Measurements from ENCODE around the gene PRELID3B. TPM values are rescaled to one million over a fixed set of nuclear protein-coding genes. Genes with fewer than 3 reads are reported as not detected.

The PRELID3B gene
- total and polyA plus RNA-seq, 10 of the 15 experiments (the other 5 are each of a cell fraction or from before 2014, with no cell fraction given), result 72.5 to 151 (median 124) TPM

DNA sequence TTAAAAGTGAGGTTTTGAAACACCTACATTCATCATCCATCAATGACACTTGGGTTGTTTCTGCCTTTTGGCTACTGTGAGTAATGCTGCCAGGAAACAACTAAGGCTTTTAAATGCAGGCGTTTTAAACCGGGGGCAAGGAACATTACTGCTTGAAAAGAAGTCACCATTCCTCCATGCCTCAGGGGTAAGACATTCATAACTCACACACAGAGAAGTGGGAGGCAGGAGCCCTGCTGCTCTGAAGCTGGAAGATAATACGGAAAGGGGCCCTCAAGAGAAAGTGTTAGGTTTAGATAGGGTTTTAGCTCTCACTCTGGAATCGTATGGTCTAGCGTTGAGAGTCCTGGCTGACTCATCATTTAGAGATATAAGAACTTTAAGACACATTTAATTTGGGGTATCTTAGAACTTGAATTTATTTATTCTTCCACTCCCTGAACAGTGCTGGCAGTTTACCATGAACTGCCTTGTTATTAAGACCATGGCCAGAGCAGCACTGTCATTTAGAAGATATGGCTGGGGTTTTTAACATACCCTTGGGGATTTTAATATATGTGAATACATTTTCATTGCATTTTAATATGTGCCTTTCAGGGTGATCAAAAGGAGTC, 21.5 kb downstream of the PRELID3B start:
- Histone ChIP-seq H3K79me2 (ENCODE audit: control insufficient read depth, insufficient read depth, low read length) (no peaks in the 10 kb centered on the region), H3K36me3 (ENCODE audit: control insufficient read depth in 2 of 2, insufficient read depth in 2 of 2, low read length in 1 of 2) (peaks cover 12 to 30% of the 10 kb centered on the region in 2 experiments), H2AFZ (ENCODE audit: control insufficient read depth, low read depth, low read length) (no peak overlapping the region), H3K4me1 (ENCODE audit: control insufficient read depth, insufficient read depth, low read length) (peaks cover 11% of the 10 kb centered on the region), H3K4me2 (ENCODE audit: control insufficient read depth, insufficient read depth) (no peak overlapping the region), H3K9ac (ENCODE audit: control insufficient read depth, insufficient read depth, low read length) (no peak overlapping the region), H3K27me3 (replicated peaks in 1 of 2; ENCODE audit: control insufficient read depth in 2 of 2, insufficient read depth in 2 of 2, low read length in 1 of 2) (no peaks in the 10 kb centered on the region), H3K4me3 (no peak overlapping the region), H3K27ac (ENCODE audit: control insufficient read depth, insufficient read depth) (no peak overlapping the region), H3K9me3 (replicated peaks; ENCODE audit: control insufficient read depth, insufficient read depth, low read length) (no peaks in the 10 kb centered on the region), H4K20me1 (ENCODE audit: control insufficient read depth, insufficient read depth) (no peaks in the 10 kb centered on the region)
- no peak for FAIRE-seq
- intact Hi-C loops (cut with micrococcal nuclease; ENCODE audit: unreplicated experiment), result no loop called here
- POLR2A ChIA-PET, result no interaction called here
- no peak for DNase-seq (ENCODE audit: low read depth, low spot score)
- CTCF ChIA-PET, result no interaction called here
- WGBS (ENCODE audit: insufficient coverage, insufficient replicate concordance, low lambda C conversion rate, missing lambda C conversion rate), result 65% methylated on average over 5 of the region's 5 CpGs
- TF ChIP-seq NBN (IDR thresholded peaks at IDR 0.05) (no peak), EP300 (IDR thresholded peaks at IDR 0.05; ENCODE audit: borderline replicate concordance in 1 of 2, control insufficient read depth in 1 of 2, low read depth in 2 of 2, low read length in 2 of 2) (no peak), RFX5 (IDR thresholded peaks at IDR 0.05; ENCODE audit: low read depth, low read length) (no peak), SRF (IDR thresholded peaks at IDR 0.05; ENCODE audit: low read depth in 2 of 2, low read length in 2 of 2) (no peak), DPF2 (IDR thresholded peaks at IDR 0.05) (no peak), MTA2 (IDR thresholded peaks at IDR 0.05; ENCODE audit: low read depth) (no peak), ZBTB4 (CRISPR knock-in tag; IDR thresholded peaks at IDR 0.05) (no peak)
- ATAC-seq, result no peak
- RAD21 ChIA-PET (ENCODE audit: unreplicated experiment), result no interaction called here
- SMC1A ChIA-PET (ENCODE audit: uncharacterized antibody, unreplicated experiment), result interaction anchor here (1.6 to 2.3 kb wide), 2 partner anchors 11 to 12 kb away, joined by 3 to 9 read pairs; partner anchors contain the start of gene ATP5F1E
- no TSS peak for BruUV-seq (replicated peaks)
- in situ Hi-C loops (cut with MboI), result no loop called here
